ENCODE data around the gene TMPRSS13. TPM values are rescaled to one million over a fixed set of nuclear protein-coding genes. Genes with fewer than 3 reads are reported as not detected.

TMPRSS13 gene
- total RNA-seq, 1 experiment from 2014 or later: 0.50 TPM

- no peaks in the 10 kb centered on the region; a peak in 1 of 7 replicates for H3K36me3 Mint-ChIP-seq (ENCODE audit: insufficient read depth in 1 of 3, low read depth in 3 of 3)
- WGBS (ENCODE audit: extremely low coverage, insufficient read length, low lambda C conversion rate): no CpG with 5 or more reads among the region's 8 CpGs
Measured at GRCh38 chr11:117940736-117941135, 11.5 kb upstream of the TMPRSS13 start.

More at GRCh38 chr11:117940736-117941135, 11.5 kb upstream of the TMPRSS13 start:
- Histone ChIP-seq H4K5ac (ENCODE audit: insufficient read length, low read depth, low read length) (no peak overlapping the region), H2AFZ (ENCODE audit: low read length) (no peak overlapping the region), H3K18ac (ENCODE audit: insufficient read length, low read depth, low read length) (no peak overlapping the region), H2BK15ac (ENCODE audit: low read depth, low read length) (no peak overlapping the region), H4K91ac (ENCODE audit: insufficient read length, low read depth, low read length) (no peak overlapping the region), H3K9me3 (ENCODE audit: control insufficient read depth, low read depth, low read length) (no peaks in the 10 kb centered on the region), H3K4me1 (ENCODE audit: insufficient read depth, low read length) (no peaks in the 10 kb centered on the region), H2BK5ac (ENCODE audit: insufficient read length, low read length) (no peak overlapping the region), H3K79me1 (ENCODE audit: insufficient read depth, low read depth, low read length, poor library complexity, severe bottlenecking) (no peaks in the 10 kb centered on the region), H2BK120ac (ENCODE audit: low read depth, low read length, poor library complexity, severe bottlenecking) (no peak overlapping the region), H3K9ac (ENCODE audit: extremely low read depth, insufficient read length, low read length) (no peak overlapping the region), H3K27me3 (ENCODE audit: insufficient read depth, low read length) (no peaks in the 10 kb centered on the region), H4K20me1 (ENCODE audit: control insufficient read depth, insufficient read depth, insufficient read length) (no peaks in the 10 kb centered on the region), H3K4ac (ENCODE audit: low read depth, low read length) (no peak overlapping the region), H2BK20ac (ENCODE audit: low read depth, low read length, poor library complexity, severe bottlenecking) (no peak overlapping the region), H3K56ac (ENCODE audit: insufficient read length, low read depth, low read length) (no peak overlapping the region), H3K27ac (ENCODE audit: insufficient read length, low read depth, low read length) (no peak overlapping the region), H3K4me2 (ENCODE audit: insufficient read depth, insufficient read length, low read length) (no peak overlapping the region), H4K8ac (replicated peaks; ENCODE audit: insufficient read length, low read depth, low read length) (no peak overlapping the region), H3T11ph (ENCODE audit: low read length) (no peak overlapping the region), H3K79me2 (ENCODE audit: insufficient read depth, low read length) (no peaks in the 10 kb centered on the region), H3K23me2 (ENCODE audit: insufficient read length, low read depth, low read length, poor library complexity, severe bottlenecking) (no peaks in the 10 kb centered on the region), H2BK12ac (ENCODE audit: insufficient read length, low read depth, low read length) (no peak overlapping the region), H3K23ac (ENCODE audit: insufficient read length, low read depth, low read length) (no peak overlapping the region), H2AK5ac (ENCODE audit: insufficient read length, low read length) (no peak overlapping the region), H3K14ac (ENCODE audit: insufficient read depth, low read length) (no peak overlapping the region)
- Mint-ChIP-seq H3K9me3 (no peaks in the 10 kb centered on the region), H3K27ac (no peak overlapping the region), H3K4me3 (no peak overlapping the region), H3K27me3 (ENCODE audit: low read depth) (no peaks in the 10 kb centered on the region; the same call in 1 of the 2 replicates), H3K4me1 (0 out of 4 replicates have a peak, but pooled peaks cover 0 to 2% of the 10 kb centered on the region in 2 experiments)
- TF ChIP-seq, protein P1, sequence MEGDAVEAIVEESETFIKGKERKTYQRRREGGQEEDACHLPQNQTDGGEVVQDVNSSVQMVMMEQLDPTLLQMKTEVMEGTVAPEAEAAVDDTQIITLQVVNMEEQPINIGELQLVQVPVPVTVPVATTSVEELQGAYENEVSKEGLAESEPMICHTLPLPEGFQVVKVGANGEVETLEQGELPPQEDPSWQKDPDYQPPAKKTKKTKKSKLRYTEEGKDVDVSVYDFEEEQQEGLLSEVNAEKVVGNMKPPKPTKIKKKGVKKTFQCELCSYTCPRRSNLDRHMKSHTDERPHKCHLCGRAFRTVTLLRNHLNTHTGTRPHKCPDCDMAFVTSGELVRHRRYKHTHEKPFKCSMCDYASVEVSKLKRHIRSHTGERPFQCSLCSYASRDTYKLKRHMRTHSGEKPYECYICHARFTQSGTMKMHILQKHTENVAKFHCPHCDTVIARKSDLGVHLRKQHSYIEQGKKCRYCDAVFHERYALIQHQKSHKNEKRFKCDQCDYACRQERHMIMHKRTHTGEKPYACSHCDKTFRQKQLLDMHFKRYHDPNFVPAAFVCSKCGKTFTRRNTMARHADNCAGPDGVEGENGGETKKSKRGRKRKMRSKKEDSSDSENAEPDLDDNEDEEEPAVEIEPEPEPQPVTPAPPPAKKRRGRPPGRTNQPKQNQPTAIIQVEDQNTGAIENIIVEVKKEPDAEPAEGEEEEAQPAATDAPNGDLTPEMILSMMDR (conservative IDR thresholded peaks at IDR 0.05): no peak
- DNase-seq: no peak
